Stimulated activated CD8-positive, alpha-beta memory T cell treated with anti-CD3 and anti-CD28 coated beads, Interleukin-4, amount 100 ng/mL, for 4 hours (primary cell): Measurements from ENCODE around the gene KRTAP9-4.
"Not testable (repeated sequence)": the region's sequence is repeated elsewhere in the genome, so short reads cannot be mapped to it uniquely, and the experiment has no call there.

Experiments
- DNase-seq, 2 donors: peaks; one replicate each; pipeline ENCODE4 v3.0.0-alpha.2; 2020; ENCODE audit warnings: low read depth in 2 of 2, low spot score in 1 of 2

KRTAP9-4 gene

GRCh38 chr17:41264599-41264998 lies 15.1 kb downstream of the KRTAP9-4 start:
- no peak for DNase-seq

DNA sequence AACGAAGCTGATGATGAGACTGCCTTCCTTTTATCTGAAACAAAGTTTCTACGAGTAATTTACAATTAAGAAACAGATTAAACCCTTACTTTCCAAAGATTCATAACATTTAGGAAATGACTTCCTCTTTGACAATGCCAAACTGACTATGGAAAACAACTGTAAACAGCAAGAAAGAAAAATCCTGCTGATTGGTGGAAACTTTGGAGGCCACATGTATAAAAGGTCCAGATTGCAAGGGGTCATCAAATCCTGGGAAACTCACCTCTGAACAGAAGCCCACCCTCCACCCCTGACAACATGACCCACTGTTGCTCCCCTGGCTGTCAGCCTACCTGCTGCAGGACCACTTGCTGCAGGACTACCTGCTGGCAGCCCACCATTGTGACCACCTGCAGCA lies 15.6 kb downstream of the KRTAP9-4 start, which contains the start of gene KRTAP9-6:
Gene KRTAP9-6 (plus strand): TSS at position 301 of the 400 bp plus-strand sequence. CDS start 0 bp downstream, at position 301.
- no peak for DNase-seq

DNA sequence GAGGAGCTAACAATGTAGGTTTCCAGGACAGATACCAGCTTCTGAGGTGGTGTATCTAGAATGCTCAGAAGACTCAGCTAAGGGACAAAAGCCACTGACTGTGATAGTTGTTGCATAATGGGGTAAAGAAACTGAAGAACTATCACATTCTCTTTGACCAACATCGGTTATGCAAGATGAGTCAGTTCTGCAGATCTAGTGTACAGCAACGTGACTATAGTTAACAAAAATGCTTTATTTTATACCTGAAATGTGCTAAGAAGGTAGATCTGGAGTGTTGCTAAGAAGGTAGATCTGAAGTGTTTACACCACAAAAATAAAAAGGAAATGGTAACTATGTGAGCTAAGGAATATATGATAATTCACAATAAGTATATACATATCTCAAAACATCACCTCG lies 18.2 kb downstream of the KRTAP9-4 start:
- DNase-seq: no peak

GRCh38 chr17:41271323-41271722 lies 21.8 kb downstream of the KRTAP9-4 start:
- not testable (repeated sequence) for DNase-seq

DNA sequence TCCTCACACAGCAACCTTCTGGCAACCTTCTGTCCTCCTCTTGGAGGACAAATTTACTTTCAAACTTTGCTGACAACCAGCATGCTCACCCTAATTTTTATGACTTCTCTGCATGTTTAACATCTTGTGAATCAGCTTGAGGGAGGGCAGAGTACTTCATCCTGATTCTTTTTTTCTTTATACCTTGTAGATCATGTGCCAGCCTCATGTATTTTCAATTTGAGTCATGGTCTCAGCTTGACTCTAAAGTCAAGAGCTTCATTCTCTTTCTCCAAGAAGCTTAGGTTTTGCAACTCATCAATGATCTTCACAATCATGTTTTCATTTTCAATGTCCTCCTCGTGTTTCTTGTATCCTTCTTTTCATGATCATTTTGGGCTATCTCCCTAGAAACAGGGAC lies 22.4 kb downstream of the KRTAP9-4 start:
- no peak for DNase-seq

GRCh38 chr17:41275648-41276190 lies 26.2 kb downstream of the KRTAP9-4 start, which contains the start of gene KRTAP9-7:
KRTAP9-7 (plus strand) TSS chr17:41275698; CDS start chr17:41275698, 0 bp downstream.
- DNase-seq: not testable (repeated sequence)

DNA sequence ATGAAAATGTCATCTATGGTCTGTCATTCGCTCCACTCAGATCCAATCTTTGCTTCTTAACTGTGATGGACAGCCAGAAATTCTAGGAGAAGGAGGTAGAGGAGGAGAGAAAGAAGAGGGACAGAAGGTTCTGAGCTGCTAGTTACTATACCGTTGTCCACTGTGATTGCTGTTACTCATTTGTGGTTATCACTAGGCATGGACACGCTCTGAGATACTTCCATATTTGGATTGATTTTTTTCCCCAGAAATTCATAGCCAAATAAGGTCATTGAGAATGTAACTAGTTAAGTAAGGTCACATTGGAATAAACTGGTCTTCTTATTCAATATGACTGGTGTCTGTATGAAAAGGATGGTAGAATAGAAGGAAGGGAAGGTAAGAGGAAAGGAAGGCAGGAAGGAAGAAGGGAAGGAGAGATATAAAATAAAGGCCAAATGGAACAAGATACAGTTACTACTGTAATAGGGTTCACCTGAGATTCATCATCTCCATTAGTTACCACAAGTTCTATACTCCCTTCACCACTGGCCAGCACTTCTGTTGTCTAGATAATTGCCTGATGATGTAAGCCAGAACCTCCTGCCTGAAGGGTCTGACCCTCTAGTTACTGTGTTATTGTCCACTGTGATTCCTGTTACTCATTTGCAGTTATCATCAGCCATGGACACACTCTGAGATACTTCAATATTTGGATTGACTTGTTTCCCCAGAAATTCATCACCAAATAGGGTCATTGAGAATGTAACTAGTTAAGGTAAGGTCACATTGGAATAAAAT lies 28.9 kb downstream of the KRTAP9-4 start:
- no peak for DNase-seq

DNA sequence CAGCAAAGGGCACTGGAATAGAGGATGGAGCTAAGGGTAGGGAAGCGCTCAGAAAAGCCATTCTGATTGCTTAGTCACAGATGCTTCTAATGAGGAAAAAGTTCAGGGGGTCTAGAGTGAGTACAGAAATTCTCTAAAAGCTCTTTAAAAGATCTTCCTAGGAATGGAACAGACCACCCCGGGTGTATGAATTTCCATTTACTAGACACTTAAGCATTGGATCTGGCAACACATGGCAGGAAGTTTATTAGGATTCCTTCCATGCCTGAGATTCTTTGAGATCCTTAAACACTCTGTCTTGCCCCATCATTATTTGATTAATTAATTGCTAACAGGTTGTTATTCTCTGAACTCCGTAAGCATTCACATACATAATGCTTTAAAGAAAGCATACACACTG lies 34.6 kb downstream of the KRTAP9-4 start:
- DNase-seq: no peak

DNA sequence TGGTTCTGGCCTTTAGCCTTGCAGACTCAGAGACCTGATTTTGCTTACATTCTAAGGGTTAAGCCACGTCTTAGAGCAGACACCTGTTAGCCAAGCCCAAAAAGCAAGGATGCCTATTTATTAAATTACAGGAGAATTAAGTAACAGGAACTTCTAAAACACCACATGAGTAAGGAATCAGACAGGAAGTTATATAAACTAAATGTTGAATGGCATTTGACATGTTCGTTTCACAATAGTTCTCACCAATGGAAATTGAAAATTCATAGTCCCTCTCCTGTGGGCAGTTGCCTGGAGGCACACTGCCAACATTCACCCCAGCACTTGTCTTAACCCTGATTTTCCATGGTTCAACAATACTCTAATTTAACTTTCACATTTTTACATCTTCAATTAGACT lies 35.1 kb downstream of the KRTAP9-4 start:
- no peak for DNase-seq

DNA sequence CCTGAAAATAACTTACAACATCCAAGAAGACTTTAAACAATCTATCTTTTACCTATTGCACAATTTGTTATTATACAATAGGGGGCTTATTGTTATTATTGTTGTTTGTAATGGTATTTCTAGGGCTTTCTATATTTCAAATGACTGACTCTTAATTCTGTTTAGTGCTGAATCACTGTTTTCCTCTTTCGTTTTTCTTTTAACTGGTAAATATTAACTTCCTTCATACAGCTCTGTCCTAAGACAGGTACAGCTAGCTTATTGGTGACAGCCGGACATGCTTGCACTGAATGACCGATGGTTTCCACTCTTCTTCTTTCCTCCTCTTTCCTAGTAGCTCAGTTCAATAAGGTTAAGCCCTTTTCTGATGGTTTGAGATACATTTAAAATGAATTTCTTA lies 37.6 kb downstream of the KRTAP9-4 start:
- no peak for DNase-seq

DNA sequence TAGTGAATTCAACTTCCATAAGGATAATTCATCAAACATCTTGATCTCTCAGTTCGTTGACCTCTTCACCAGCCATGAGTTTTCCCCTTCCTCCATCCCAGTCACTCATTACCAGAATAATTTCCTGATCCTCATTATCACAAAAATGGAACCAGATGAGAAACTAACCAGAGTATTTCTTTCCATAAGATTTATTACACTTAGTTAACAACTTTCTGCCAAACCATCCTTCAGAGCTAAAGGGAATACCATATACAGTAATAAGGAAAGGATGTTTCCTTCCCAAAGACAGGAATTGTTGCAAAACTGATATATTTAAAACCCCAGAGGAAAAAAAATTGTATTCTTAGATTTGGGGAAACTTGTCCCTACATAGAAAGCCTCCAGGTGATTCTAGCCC lies 44.5 kb downstream of the KRTAP9-4 start:
- DNase-seq: no peak

DNA sequence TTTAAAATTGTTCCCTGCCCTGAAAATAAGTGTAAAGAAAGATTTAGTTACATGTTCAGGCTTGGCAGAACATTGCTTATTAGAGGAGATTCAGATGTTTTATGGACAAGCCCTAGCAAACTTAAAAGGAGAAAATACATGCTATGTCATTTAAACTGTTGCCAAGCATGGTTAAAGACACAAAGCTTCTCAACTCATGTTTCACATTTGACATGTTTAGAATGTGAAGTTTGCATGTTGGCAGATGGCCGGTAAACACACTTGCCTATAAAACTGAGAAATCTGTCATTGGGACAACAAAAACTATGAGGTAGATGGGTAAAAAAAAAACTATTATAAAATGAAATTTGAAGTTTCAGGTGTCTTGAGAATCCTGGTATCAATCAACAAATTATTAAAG lies 47.4 kb downstream of the KRTAP9-4 start:
- no peak for DNase-seq

GRCh38 chr17:41298458-41299135 lies 49.1 kb downstream of the KRTAP9-4 start:
- no peak for DNase-seq
